NCI-H1417 treated with DMSO at 0.1 percent for 48 hours (cell line): Measurements from ENCODE around the gene TCF7.

Experiments used
- DNase-seq: peaks from one replicate; lab custom pipeline; 2025; lab: John Stamatoyannopoulos, UW

Gene TCF7

DNA sequence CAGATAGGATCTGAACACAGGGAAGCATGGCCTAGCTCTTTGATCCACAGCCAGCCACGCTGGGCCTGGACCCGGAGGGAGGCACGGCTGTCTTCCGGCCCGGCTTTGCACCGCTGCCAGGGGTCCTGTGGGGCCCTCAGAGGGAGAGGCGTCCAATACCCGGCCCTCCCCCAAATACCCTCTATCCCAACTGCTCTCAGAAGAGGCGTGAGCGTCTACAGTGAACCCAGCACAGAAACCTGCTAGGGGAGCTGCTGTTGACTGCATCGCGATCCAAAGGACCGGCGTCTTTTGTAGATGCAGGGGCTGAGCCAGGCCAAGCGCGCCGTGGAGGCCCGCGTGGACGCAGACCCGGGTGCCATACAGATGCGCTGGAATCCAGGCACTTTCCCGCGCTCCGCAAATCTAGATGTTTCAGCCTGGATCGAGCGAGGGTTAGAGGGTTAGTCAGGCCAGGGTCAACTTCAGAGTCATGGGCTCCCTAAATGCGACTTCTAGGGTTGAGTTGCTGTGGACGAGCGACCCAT, 1.1 kb upstream of the TCF7 start:
- no peak for DNase-seq

DNA sequence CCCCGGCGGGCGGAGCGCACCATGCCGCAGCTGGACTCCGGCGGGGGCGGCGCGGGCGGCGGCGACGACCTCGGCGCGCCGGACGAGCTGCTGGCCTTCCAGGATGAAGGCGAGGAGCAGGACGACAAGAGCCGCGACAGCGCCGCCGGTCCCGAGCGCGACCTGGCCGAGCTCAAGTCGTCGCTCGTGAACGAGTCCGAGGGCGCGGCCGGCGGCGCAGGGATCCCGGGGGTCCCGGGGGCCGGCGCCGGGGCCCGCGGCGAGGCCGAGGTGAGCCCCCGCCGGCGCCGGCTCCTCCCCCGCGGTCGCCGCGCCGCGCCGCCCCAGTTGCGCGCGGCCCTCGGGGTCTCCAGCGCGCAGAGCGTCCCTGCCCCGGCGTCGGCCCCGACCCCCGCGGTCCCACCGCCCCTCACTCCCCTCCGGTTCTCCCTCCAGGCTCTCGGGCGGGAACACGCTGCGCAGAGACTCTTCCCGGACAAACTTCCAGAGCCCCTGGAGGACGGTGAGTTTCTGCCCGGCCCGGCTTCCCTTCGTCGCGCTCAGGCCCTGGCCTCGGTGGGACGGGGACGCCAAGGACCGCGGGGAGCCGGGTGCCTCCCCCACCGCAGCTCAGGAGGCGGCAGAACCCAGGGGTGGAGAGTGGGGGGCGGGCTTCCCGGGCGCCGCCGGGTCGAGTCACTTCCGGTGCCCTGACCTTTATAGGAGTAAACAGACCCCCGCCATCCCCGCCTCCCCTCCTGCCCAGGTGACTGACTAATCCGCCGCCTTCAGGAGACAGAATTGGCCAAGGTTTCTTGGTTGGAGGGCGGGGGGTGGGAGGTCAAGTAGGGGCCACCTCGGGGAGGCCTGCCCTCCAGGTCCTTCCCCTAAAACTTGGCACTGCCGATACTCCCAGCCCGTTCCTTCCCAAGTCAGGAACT, 665 bp downstream of the TCF7 start:
- no peak for DNase-seq

DNA sequence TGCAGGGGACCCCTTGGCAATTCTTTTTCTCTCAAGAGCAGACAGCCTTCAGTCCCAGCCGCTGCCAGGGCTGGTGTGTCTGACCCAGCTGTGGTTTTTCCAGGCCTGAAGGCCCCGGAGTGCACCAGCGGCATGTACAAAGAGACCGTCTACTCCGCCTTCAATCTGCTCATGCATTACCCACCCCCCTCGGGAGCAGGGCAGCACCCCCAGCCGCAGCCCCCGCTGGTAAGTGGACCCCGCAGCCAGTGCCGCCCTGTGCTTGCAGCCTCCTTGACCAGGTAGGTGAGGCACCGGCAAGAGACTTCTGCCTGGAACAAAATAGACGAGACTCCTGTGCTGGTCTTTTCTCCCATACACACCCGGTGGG, 1.3 kb downstream of the TCF7 start:
- DNase-seq = no peak

DNA sequence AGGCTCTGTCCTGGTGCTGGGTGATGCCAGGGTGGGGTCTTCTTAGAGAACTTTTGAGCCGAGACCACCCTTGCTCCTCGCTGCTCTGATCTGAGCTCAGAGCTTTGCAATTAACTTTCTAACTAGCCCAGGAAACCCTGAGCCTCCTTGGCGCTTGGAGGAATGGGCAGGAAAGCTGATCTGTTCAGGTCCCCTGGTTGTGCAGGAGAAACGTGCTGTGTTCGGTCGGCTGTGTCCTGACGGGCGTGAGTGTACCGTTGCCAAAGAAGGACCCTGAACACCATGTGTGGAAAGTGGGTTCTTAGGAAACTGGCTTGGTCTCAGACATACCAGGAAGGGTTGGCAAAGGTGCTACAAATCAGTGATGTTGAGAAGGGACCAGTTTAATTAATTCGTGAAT, 1.8 kb downstream of the TCF7 start:
- no peak for DNase-seq

DNA sequence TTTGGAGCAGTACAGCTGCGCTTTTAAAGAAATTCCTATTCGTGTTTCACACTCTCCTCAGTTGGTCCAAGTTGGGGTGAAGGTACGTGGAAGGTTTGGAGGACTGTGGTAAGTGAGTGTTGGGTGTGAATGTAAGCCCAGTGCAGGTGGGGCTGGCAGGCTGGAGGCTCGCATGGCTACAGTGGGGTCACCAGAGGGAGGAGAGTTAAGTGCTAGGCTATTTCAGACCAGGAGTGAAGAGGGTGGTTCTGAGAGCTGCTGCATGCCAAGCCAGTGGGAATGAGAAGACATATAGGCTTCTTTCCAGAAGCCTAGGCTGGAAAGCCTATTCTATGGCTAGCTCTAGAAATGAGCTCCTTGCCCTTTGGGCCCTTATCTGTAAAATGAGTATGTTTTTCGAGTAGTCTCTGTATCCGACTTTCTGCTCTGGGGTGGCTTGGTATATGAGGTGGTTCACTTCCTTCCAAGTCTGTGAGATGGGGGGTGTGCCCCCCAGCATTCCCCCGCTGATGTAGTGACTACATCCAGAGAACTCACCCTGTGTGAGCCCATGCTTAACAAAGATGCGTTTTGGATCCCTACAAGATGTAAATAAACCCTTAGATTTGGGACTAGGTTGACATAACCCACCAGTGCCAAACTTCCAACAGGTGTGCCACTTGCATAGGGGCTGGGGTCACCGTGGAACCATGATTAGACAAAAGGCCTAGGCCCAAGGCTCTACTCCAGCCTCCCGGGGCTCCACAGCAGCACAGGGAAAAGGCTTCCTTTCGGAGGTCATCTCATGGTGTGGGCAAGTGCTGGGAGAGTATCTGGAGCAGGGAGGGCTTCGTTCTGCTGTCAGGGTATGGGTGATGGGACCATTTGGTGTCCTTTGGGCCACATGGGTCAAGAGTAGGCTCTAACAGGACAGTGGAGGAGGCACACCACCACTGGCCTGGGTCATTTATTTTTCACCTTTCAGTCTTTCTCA, 2.6 kb downstream of the TCF7 start:
- no peak for DNase-seq

DNA sequence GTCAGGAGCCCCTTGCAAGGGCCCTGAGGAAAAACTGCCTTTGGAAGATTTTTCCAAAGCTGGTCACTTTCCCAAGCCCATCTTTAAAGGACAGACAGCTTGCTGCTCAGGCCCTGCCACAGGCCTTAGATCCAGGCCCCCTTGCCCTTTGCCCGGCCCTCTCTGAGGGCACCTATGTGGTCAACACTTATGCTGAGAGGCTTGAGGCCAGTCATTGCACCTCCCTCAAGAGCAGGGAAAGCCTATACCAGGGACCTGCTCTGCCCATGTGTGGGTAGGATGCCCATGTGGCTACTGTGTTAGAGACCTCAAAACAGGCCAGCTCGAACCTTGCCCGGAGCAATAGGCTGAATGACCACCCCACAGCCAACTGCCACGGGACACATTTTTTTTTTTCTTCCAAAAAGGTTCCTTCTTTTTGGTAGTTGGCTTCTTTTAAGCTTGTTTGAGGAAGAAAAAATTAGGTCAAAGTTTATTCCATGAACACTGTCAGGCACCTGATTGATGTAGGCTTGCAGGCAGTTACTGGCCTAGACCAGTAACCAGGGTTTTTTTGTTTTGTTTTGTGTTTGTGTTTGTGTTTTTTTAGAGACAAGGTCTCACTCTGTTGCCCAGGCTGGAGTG, 3.8 kb downstream of the TCF7 start:
- no peak for DNase-seq

DNA sequence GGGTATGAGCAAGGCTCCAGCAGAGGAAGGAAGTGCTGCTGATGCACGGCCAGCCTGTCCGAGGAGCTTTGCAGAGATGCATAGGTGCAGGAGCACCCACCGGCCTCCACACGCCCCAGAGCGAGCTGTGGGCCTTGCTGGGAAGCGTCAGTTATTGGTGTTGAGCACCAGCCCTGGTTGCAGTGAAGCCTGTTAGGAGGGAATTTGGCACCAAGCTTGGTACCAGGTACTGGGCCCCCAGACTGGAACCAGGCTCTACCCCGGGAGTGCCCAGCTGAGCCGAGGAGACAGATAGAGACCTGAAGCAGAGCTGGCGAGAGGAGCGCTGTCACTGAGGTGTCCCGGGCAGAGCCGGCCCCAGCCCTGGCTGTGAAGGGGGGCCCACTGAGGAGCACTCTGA, 5.2 kb downstream of the TCF7 start:
- no peak for DNase-seq

DNA sequence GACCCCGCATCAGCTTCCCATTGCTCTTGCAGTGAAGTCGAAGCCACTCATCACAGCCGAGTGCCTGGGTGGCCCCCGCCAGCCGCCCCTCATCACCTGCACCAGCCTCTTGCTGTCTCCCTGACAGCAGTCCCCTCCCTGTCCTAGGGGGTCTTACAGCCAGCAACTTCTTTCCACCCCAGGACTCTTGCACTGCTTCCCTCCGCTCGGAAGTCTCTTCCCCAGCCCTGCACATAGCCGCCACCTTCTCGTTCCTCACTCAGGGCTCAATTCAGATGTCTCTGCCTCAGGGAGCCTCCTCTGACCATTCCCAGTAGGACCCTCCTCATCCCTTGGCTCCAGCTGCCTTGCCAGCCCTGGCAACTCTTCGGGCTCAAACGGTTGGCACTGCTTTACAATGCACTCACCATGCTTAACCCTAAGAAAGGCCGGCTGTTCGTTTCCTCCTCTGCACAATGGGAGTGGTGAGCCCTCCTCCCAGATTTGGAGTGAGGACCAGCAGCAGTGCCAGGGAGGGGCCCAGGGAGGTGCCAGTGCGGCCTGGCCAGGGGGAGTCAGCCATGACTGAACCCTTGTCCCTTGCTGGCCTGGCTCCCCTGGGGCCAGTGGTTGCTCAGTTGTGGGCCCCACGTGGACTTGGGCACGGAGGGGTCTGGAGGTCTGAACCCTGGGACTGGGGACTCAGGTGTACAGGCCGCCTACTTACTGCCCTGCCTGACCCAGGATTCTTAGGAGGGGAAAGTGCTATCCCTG, 6.1 kb downstream of the TCF7 start:
- DNase-seq = no peak

DNA sequence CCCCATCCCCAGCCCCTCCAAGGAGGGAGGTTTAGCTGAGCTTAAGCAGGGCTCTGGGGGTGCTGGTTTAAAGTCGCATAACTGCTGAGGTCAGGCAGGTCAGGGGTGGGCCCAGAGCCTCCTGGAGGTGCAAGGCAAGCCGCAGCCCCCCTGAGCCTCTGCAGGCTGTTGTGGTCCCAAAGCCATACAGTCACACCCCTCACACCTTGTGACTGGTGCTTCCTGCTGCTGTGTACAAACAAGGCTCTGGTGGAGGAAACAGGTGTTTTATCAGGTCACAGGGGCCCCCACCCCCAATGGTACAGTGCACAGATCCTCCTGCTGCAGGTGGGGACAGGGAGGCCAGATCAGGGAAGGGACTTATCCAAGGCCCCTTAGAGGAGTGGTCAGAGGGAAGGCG, 8.0 kb downstream of the TCF7 start:
- DNase-seq = no peak

DNA sequence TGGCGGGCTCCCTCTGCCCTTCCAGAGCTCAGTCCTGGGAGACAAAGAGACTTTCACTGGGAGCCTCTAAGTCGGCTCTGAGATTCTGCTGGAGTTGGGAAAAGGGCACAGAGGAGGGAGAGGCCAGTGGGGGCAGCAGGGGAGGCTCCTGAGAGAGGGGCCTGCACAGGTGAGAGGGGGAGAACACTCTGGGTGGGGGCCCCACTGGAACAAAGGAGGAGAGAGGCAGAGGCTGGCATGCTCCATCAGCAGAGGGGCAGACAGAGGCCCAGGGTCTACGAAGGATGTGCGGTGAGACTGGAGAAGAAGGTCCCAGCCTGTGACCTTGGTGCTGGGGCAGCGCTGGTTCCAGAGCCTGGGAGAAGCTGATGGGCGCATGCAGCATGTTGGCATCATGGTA, 8.9 kb downstream of the TCF7 start:
- no peak for DNase-seq

DNA sequence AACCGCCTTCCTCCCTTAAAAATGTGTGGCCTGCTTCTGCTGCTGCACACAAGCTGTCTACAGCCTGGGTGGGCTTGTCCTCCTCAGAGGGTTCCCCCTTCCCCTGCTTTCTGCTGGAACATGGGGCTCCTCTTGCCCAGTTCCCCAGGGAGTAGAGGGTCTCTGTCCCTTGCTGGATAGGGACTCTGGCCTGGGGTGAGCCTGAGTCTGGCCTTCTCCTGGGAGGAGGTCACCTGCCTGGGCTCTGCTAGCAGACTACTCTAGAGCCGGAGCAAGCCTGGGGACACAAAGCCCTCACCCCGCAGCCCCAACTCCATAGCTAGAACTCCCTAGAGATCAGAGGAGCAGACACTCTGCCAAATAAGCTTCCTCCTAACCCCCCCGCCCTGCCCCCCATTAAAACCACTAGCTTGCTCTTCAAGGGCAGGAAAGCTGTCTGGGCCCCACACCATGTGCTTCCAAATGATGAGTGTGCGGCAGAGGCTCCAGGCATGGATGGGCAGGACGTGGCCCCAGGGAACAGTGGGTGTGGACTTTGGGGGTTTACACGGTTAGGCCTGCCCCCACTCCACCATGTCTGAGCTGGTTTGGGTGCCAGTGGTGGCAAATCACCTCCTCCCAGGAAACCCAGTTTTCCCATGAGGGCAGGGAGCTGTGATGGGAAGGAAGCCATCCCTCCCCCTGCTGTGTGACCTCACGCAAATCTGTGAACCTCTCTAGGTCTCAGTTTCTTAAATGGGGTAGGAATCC, 10.0 kb downstream of the TCF7 start:
- DNase-seq = no peak

DNA sequence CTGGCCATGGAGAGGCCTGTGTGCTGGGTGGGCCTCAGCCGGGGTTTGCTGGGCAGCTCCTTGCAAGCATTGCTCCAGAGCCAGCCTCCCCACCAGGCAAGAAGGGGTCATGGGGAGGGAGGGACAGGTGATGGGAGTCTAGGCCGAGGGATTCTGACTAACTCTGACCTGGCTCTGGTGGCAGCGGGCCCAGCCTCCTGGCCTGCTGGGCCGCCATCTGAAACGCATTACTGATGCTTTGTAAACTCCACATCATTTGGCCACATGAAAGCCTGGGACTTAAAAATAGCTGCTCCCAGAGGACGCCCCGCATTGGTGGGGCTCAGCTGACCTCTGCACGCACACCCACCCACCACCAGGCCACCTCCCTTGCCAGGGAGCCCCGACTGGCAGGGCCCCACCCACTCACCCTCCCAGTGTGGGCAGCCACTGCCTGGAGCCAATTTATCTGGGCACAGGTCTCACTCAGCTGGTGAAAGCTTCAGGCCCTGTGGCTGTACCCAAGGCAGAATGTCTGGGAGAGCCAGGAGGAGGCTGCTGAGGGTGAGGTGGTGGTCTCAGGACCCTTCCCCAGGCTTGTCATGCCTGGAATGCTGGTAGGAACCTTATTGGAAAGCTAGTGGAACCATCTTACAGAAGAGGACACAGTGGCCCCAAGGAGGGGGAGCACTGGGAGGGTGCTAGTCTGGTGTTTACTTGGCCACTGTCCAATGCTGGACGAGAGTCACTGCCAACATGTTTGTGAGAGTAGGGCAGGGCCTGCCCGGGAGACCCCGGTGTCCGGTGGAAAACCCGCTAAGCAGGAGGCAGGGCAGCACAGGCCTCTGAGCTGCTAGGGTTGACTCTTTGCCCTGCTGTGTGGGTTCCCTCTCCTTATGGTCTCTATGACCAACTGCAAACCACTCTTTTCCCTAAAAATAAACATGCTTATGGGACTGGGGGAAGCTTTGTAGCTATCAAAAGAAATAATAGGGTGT, 10.8 kb downstream of the TCF7 start:
- DNase-seq = no peak

DNA sequence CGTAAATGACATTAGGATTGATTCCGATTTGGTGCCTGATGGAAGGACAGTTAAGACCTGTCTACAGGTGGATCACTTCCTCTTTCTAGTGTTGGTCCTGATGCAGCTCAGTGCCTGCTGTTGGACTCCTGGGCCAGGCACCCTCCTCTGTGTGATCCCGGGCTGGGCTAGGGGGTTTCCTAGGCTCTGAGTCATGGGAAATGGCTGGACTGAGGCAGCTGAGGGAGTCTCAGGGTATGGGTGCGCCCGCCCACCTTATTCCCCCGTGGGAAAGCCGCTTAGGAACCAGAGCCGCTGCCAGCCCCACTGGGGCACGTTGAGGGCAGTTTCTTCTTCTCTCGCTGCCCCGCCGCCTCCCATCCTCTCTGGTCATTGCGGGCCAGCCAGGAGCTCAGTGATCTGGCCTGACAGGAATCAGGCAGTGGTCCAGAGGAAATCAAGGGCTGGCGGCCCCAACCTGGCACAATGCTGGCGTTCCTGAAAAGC, 12.9 kb downstream of the TCF7 start:
- no peak for DNase-seq

DNA sequence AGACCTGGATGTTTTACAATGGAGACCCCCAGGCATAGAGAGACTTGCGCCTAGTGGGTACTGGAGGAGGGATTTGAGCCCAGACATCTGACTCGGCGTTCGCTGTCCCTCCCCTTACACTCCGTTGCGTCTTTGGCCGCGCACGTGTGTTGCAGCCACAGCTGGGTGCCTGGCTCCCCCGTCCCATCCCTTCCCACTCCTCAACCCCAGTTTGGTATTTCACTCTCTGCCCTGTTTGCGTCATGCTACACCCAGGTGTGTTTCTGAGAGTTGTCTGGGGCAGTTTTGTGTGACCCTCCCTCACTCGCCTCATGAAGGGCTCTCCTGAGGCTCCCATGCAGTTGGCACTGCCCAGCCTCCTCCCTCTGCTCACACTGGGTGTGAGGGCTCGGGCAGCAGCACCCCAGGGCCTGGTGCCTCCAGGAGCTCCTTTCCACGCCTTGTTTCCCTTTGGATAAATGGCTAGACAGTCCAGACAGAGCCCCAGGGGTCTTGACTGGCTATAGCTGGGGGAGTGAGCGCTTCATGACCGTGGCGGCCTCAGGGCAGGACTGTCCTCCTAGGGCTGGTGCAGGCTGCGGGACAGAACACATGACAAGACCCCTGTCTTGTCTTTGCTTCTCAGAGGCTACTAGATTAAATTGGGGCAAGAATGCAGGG, 13.6 kb downstream of the TCF7 start:
- no peak for DNase-seq

DNA sequence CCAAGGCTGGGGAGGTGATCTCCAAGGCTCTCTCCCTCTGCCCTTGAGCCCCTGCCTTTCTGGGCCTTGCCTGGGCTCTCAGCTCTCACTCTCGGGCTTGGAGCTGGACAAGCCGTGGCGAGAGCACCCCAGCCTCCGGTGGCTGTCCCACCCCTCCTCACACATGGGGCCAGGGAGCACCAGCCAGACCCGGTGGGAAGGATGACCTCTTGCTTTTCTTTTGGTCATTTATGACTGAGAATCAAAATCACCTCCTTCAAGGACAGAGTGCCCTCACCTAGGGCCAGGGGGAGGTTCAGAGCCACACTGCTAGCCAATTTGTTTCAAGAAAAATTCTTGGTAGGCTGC, 14.1 kb downstream of the TCF7 start:
- no peak for DNase-seq

DNA sequence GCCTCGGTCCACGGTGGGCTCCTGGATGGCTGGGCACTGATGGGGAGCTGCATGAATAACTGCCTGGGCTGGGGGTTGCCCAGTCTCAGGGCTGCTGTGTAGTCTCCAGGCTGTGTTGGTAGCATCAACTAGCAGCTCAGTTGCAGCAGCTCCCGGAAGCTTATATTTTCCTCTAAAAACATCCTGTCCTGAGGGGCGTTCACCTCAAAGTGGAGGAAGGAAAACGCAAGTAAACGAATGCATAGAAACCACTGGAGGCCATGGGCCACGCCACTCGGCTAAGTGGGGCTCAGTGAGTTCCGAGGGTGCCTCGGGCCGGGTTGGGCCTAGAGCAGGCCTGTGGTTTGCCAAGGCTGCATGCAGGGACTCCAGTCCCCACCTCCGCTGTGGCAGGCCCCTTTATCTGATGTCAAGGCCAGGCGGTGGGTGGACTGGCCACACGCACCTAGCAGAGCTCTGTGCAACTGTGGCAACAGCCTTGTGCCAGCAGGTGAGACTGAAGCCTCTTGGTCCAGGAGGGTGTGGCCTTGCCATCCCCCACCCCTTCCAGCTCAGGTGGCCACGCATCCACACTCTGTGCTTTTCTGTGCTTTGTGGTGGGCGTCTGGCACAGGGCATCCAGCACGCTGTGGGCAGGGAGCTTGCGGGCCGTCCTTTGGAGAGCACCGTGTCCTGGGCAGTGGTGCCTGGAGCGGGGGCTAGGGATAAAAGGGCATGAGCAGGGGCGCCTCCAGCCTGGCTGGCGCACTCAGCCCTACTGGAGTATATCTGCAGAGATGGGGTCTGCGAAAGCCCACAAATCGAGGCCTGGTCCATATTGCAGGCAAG, 15.1 kb downstream of the TCF7 start:
- DNase-seq = no peak

DNA sequence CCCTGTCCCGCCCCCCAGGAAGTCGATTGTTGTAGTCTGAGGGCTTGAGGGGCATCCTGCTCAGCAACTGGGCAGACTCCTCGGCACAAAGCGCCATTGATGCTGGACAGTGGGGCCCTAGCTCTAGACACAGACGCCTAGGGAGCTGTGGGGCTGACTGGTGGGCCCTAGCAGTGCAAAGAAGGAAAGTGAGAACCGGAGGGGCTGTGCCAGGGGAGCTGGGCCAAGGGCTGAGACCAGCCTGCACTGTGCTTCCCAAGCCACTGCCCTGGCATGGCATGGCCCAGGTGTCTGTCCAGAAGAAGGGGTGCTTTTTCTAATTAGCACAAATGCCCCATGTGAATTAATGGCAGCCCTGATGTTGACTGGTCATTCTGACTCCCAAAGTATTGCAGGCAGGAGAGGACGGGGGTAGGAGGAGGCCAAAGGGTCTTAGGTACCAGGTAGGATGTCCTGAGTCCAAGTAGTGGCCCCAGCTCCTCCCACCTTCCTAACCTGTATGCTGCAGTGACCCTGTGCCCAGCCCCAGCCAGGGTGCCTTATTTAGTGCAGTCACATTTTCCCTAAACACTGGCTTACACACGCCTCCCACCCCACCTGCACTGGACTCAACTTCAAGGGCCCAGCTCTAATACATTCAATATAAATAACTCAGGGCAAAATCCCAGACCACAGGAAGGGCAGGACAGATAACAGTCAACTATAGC, 15.9 kb downstream of the TCF7 start:
- no peak for DNase-seq
